Heart left ventricle (tissue), 16 donors: ENCODE data around the gene PHACTR1. TPM values are rescaled to one million over a fixed set of nuclear protein-coding genes. Genes with fewer than 3 reads are reported as not detected.

ENCODE experiments used
- ATAC-seq, 4 donors: fragments of 200-7000 bp; cut with Tn5 transposase; one replicate each; pipeline ENCODE4 v1.9.1; 2020 to 2022; ENCODE audit warnings: moderate library complexity in 4 of 4, mild to moderate bottlenecking in 3 of 4, moderate number of reproducible peaks in 1 of 4
- DNase-seq, 5 donors: peaks; one replicate each; pipeline ENCODE4 v3.0.0-alpha.2; 2020
- H3K27ac ChIP-seq, 12 donors: fragments of 200-600 bp; sonication (generic) in 4 of 12; one replicate each; pipeline versions ENCODE4 v1.5.0 to v1.8.0; 2016 to 2022; ENCODE audit warnings: mild to moderate bottlenecking in 2 of 12
- H3K27me3 ChIP-seq, 9 donors: fragments of 200-600 bp; sonication (generic) in 2 of 9; one replicate each; pipeline versions ENCODE4 v1.5.1 to v1.8.0; 2016 to 2022; ENCODE audit warnings: mild to moderate bottlenecking in 3 of 9
- H3K36me3 ChIP-seq, 9 donors: fragments of 200-600 bp; sonication (generic) in 2 of 9; one replicate each; pipeline versions ENCODE4 v1.5.0 to v1.8.0; 2018 to 2022; ENCODE audit warnings: mild to moderate bottlenecking in 2 of 9
- H3K4me1 ChIP-seq, 12 donors: fragments of 200-600 bp; sonication (generic) in 4 of 12; one replicate each; pipeline versions ENCODE4 v1.5.0 to v1.8.0; 2016 to 2022; ENCODE audit warnings: mild to moderate bottlenecking in 3 of 12
- H3K4me3 ChIP-seq, 12 donors: fragments of 200-600 bp; sonication (generic) in 4 of 12; one replicate each; pipeline versions ENCODE4 v1.5.0 to v1.8.0; 2017 to 2022; ENCODE audit warnings: mild to moderate bottlenecking in 9 of 12, moderate library complexity in 4 of 12
- H3K9me3 ChIP-seq, 12 donors: fragments of 200-600 bp; sonication (generic) in 4 of 12; one replicate each; pipeline versions ENCODE4 v1.5.0 to v1.8.0; 2016 to 2022; ENCODE audit warnings: mild to moderate bottlenecking in 1 of 12
- POLR2A ChIP-seq, 2 donors: fragments of 450-650 bp; IDR thresholded peaks; one replicate each; pipeline ENCODE4 v1.6.1; 2017; ENCODE audit warnings: antibody characterized with exemption in 2 of 2, mild to moderate bottlenecking in 2 of 2, moderate library complexity in 2 of 2
- WGBS, 4 donors: extraction: QIAGEN DNeasy Blood & Tissue Kit in 2 of 4; methylation state at CpG; one replicate each; pipeline versions ENCODE4 v1.1.5 to v1.1.7; 2013 to 2018; 5-methylcytosine and 5-hydroxymethylcytosine counted together
- intact Hi-C, 10 donors: fragments of 100-400 bp; cut with DNase I; formaldehyde crosslinking; loops; one replicate each; pipeline versions ENCODE4 v1.11.1 to v1.14.2; 2022
- polyA plus RNA-seq, 2 donors: library from polyadenylated mRNA; stranded (reverse); fragments of 200-250 nt; gene quantifications; one replicate each; pipeline ENCODE4 v1.2.3, GENCODE V29; 2013
- total RNA-seq, 9 donors: library from RNA; depleted of rRNA in 2 of 9; stranded (reverse); fragments of >200 nt in 2 of 9; fragmentation: NEBNext Ultra II Directional in 3 of 9; extraction: Animal tissue kit (Norgen Biotek cat#: 25700) in 3 of 9; gene quantifications; one replicate each; pipeline versions ENCODE4 v1.1.0 to v1.2.4, GENCODE V29; 2016 to 2023
- TF ChIP-seq, protein P1 (sequence below), 12 donors: fragments of 200-600 bp; sonication (generic) in 4 of 12; IDR thresholded peaks; one replicate each; pipeline versions ENCODE4 v1.5.0 to v1.8.0; 2018 to 2022; ENCODE audit warnings: antibody characterized with exemption in 12 of 12, mild to moderate bottlenecking in 5 of 12
- donor health status: ischemic (EF 13 %, LVEDD 7.1; RV severe dilation, severe dysfunction).
- donor health status: healthy with polysubstance abuse.
- donor health status: DM: no; HTN: yes; CAD: no.
- donor health status: DM: no; HTN: no; CAD: no.
- donor health status: ischemic (EF 25% LVEDD 6.9; RV normal size, moderate dysfunction).
- donor health status: ischemic (EF 25% LVEDD 5.7; RV mildly dilated, moderate dysfunction).
- donor health status: healthy.
- donor health status: DM: yes; HTN: yes; CAD: no.
- donor health status: ischemic (EF 35%, LVEDD 5.7; RV mildly dilated, moderate dysfunction).
- donor health status: nonischemic (EF 11% LVEDD 7.7; RV severe dilation, severe dysfunction).
- donor health status: DM: yes; HTN: yes; CAD: no.
- donor health status: PGD.
- donor health status: ischemic (EF 29% LVEDD 5.4; RV normal size, mild dysfunction).
- donor health status: nonischemic (EF 23%, LVEDD 6.1; RV moderate dilation, normal function).

The PHACTR1 gene
- total and polyA plus RNA-seq, 11 donors: 21.2 to 238 (median 87.4) TPM

DNA sequence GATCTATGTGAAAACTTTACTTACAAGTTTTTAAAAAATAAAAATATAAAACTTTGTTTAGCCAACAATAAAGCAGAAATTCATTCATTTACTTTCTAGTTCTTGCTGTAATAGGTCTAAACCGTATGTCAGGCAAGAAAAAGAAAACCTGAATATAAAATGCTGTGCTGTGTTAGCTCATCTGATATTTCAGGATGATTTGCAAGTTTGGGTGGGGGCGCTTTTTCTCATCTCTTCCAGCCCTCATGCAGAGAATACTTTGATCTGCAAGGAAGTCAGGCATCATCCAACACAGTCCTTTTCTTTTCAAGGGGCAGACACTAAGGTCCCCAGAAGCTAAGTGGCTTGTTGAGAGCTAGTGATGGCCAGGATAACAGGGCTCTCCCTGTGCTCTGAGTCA is 458.5 kb downstream of the PHACTR1 start:
- intact Hi-C loops: no loop called here
- Histone ChIP-seq H3K4me1 (peaks cover 0 to 12% (median 3%) of the 10 kb centered on the region in 12 donors), H3K4me3 (no peak overlapping the region), H3K27me3 (no peaks in the 10 kb centered on the region), H3K36me3 (no peaks in the 10 kb centered on the region), H3K27ac (no peak overlapping the region), H3K9me3 (no peaks in the 10 kb centered on the region)
- DNase-seq: no peak
- no peak for ATAC-seq
- TF ChIP-seq POLR2A (IDR thresholded peaks at IDR 0.05): no peak
- TF ChIP-seq, protein P1, sequence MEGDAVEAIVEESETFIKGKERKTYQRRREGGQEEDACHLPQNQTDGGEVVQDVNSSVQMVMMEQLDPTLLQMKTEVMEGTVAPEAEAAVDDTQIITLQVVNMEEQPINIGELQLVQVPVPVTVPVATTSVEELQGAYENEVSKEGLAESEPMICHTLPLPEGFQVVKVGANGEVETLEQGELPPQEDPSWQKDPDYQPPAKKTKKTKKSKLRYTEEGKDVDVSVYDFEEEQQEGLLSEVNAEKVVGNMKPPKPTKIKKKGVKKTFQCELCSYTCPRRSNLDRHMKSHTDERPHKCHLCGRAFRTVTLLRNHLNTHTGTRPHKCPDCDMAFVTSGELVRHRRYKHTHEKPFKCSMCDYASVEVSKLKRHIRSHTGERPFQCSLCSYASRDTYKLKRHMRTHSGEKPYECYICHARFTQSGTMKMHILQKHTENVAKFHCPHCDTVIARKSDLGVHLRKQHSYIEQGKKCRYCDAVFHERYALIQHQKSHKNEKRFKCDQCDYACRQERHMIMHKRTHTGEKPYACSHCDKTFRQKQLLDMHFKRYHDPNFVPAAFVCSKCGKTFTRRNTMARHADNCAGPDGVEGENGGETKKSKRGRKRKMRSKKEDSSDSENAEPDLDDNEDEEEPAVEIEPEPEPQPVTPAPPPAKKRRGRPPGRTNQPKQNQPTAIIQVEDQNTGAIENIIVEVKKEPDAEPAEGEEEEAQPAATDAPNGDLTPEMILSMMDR (IDR thresholded peaks at IDR 0.05): no peak
- WGBS, 4 donors: 71 to 75% (median 75%) methylated on average over 2 of the region's 2 CpGs

DNA sequence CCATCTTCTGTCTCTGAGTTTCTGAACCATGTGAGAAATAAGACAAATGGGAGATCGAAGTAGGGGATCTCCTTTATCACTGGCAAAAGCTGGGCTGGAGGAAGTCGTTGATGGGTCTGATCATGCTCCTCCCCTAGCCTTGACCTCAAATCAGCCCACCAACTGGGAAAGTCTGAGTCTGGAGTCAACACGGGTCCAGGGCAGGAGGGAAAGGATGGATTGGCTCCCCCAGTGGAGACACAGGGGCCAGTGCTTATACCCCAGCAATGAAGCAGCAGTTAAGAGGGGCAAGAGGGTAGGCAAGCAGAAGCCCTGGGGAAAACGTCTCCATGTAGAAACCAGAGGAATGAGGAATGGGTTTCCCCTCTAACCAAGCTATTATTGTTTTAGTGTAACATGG is 459.2 kb downstream of the PHACTR1 start:
- intact Hi-C loops: no loop called here
- no peak for DNase-seq
- 50 to 65% (median 57%) methylated on average over 4 of the region's 4 CpGs for WGBS, 4 donors
- H3K9me3 ChIP-seq: no peaks in the 10 kb centered on the region
- no peak overlapping the region for H3K4me3 ChIP-seq
- peaks cover 0 to 12% (median 3%) of the 10 kb centered on the region in 12 donors for H3K4me1 ChIP-seq
- no peaks in the 10 kb centered on the region for H3K27me3 ChIP-seq
- no peak for ATAC-seq
- no peak for TF ChIP-seq POLR2A (IDR thresholded peaks at IDR 0.05)
- TF ChIP-seq, protein P1 (IDR thresholded peaks at IDR 0.05): no peak
- H3K27ac ChIP-seq: no peak overlapping the region
- H3K36me3 ChIP-seq: no peaks in the 10 kb centered on the region

DNA sequence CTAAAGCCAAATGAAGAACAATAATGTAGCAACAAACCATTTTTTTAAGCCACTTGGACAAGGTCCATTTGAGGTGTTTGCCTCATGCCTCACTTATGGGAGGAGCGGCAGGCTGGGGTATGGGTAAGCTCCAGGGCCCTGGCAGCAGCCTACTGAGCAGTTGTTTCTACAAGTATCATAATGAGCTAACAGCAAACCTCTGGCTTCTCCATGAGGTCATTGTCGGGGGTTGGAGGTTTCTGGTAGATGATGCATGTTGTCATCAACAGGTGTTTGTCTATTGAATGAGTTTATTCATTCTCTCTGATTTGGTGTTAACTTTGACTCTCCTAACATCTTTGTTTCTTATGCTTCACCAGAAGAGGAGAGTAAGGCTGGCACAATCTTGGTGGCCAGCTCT is 461.1 kb downstream of the PHACTR1 start:
- H3K9me3 ChIP-seq: no peaks in the 10 kb centered on the region
- H3K36me3 ChIP-seq: peaks cover 0 to 3% (median 0%) of the 10 kb centered on the region in 9 donors
- no peak overlapping the region for H3K4me3 ChIP-seq
- H3K27me3 ChIP-seq: no peaks in the 10 kb centered on the region
- TF ChIP-seq, protein P1 (IDR thresholded peaks at IDR 0.05): no peak
- no peak for TF ChIP-seq POLR2A (IDR thresholded peaks at IDR 0.05)
- no peak for DNase-seq
- no peak overlapping the region for H3K27ac ChIP-seq
- peaks cover 0 to 12% (median 3%) of the 10 kb centered on the region in 12 donors for H3K4me1 ChIP-seq
- intact Hi-C loops: no loop called here
- WGBS, 4 donors: 78 to 85% (median 80%) methylated on average over 2 of the region's 2 CpGs
- ATAC-seq: peak in 2 of 4 donors; percentile 37 to 42

DNA sequence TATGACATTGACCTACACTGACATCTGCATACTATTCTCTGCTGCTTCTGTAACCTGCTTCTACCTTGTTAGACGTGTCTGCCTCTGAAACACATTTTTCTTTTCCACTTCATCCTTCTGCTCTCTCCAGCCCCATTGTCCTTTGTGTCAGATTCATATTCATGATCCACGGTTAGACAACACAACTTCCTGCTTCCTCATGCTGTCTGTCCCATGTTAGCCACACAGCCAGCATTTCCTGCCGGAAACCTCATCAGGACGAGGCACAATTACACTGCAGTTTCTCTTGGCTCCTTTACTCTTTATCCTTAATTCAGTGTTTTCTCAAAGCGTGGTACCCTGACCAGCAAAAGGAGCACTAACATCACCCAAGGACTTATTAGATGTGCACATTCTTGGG is 461.5 kb downstream of the PHACTR1 start:
- DNase-seq: no peak
- H3K4me3 ChIP-seq: no peak overlapping the region
- peak in 2 of 4 donors; percentile 14 to 34 for ATAC-seq
- peaks cover 0 to 12% (median 3%) of the 10 kb centered on the region in 12 donors for H3K4me1 ChIP-seq
- 34 to 51% (median 40%) methylated on average over 4 to 5 of the region's 5 CpGs for WGBS, 4 donors
- no peaks in the 10 kb centered on the region for H3K27me3 ChIP-seq
- peaks cover 0 to 8% (median 0%) of the 10 kb centered on the region in 9 donors for H3K36me3 ChIP-seq
- no peak for TF ChIP-seq POLR2A (IDR thresholded peaks at IDR 0.05)
- TF ChIP-seq, protein P1 (IDR thresholded peaks at IDR 0.05): no peak
- no peak overlapping the region for H3K27ac ChIP-seq
- H3K9me3 ChIP-seq: no peaks in the 10 kb centered on the region
- intact Hi-C loops: no loop called here
